GM12878 (cell line): ENCODE data around the gene PCDHGA1. TPM values are rescaled to one million over a fixed set of nuclear protein-coding genes. Genes with fewer than 3 reads are reported as not detected.

Source experiments
- ATAC-seq: fragments of 200-7000 bp; cut with Tn5 transposase; 3 replicates; pipeline ENCODE4 v1.9.1; 2020; ENCODE audit warnings: mild to moderate bottlenecking, moderate library complexity
- BruUV-seq: library from RNA; stranded (reverse); fragments of 400-500 nt; replicated peaks from 2 replicates; lab custom pipeline; 2021; lab: Mats Ljungman, UMichigan
- CTCF ChIA-PET: fragments of 300-600 bp; sonication (Branson Sonifier 250); formaldehyde crosslinking; extraction: SDS; loops from one replicate; lab custom pipeline; 2021; ENCODE audit warnings: inconsistent platforms; lab: Yijun Ruan, JAX
- POLR2A ChIA-PET: fragments of 350-600 bp; formaldehyde crosslinking; extraction: SDS; loops from one replicate; lab custom pipeline; 2021; ENCODE audit warnings: inconsistent platforms; lab: Charles Lee
- RAD21 ChIA-PET: fragments of 300-600 bp; sonication (Branson Sonifier 250); formaldehyde crosslinking; loops from one replicate; lab custom pipeline; 2023; ENCODE audit warnings: antibody characterized with exemption; ENCODE audit not compliant: unreplicated experiment; lab: Charles Lee
- SMC1A ChIA-PET: fragments of 300-600 bp; sonication (Branson Sonifier 250); formaldehyde crosslinking; loops from one replicate; lab custom pipeline; 2023; ENCODE audit not compliant: unreplicated experiment, uncharacterized antibody; lab: Charles Lee
- DNase-seq: peaks from one replicate; pipeline ENCODE4 v3.0.0-alpha.2; 2011; ENCODE audit warnings: low read depth, low spot score
- FAIRE-seq: peaks from 3 replicates; lab custom pipeline; 2011; peaks lifted over from hg19 to GRCh38; lab: Jason Lieb, UNC
- H2AFZ ChIP-seq: 2 replicates; pipeline ENCODE4 v1.6.0; 2011; ENCODE audit warnings: low read depth, low read length, control low read depth; ENCODE audit not compliant: control insufficient read depth
- H3K27ac ChIP-seq: 2 replicates; pipeline ENCODE4 v1.5.1; 2011; ENCODE audit warnings: control low read depth; ENCODE audit not compliant: control insufficient read depth, insufficient read depth
- H3K27me3 ChIP-seq, 2 experiments: replicated peaks in 1 of 2; 2 replicates each; pipeline versions ENCODE4 v1.6.0 to v1.6.1; 2011; ENCODE audit warnings: low read length in 1 of 2; ENCODE audit not compliant: control insufficient read depth in 2 of 2, insufficient read depth in 2 of 2
- H3K36me3 ChIP-seq, 2 experiments: 2 replicates each; pipeline ENCODE4 v1.5.1; 2011; ENCODE audit warnings: low read length in 1 of 2; ENCODE audit not compliant: control insufficient read depth in 2 of 2, insufficient read depth in 2 of 2
- H3K4me1 ChIP-seq: 2 replicates; pipeline ENCODE4 v1.6.1; 2011; ENCODE audit warnings: mild to moderate bottlenecking, low read length, moderate library complexity, mixed read lengths; ENCODE audit not compliant: control insufficient read depth, insufficient read depth
- H3K4me2 ChIP-seq: 2 replicates; pipeline ENCODE4 v1.6.0; 2011; ENCODE audit warnings: control low read depth; ENCODE audit not compliant: control insufficient read depth, insufficient read depth
- H3K4me3 ChIP-seq: fragments of 200-600 bp; sonication (generic); 2 replicates; pipeline ENCODE4 v1.5.1; 2016
- H3K79me2 ChIP-seq: 2 replicates; pipeline ENCODE4 v1.6.0; 2011; ENCODE audit warnings: low read length; ENCODE audit not compliant: control insufficient read depth, insufficient read depth
- H3K9ac ChIP-seq: 2 replicates; pipeline ENCODE4 v1.8.0; 2011; ENCODE audit warnings: low read length, control low read depth, mixed read lengths; ENCODE audit not compliant: control insufficient read depth, insufficient read depth
- H3K9me3 ChIP-seq: replicated peaks from 3 replicates; pipeline ENCODE4 v1.5.1; 2011; ENCODE audit warnings: mild to moderate bottlenecking, low read length; ENCODE audit not compliant: control insufficient read depth, insufficient read depth
- H4K20me1 ChIP-seq: 2 replicates; pipeline ENCODE4 v1.6.0; 2011; ENCODE audit not compliant: control insufficient read depth, insufficient read depth
- CHD1 ChIP-seq: IDR thresholded peaks from 2 replicates; pipeline ENCODE4 v1.6.1; 2012; ENCODE audit warnings: low read depth, low read length, improper control_type of control experiment
- CHD4 ChIP-seq: fragments of 200-600 bp; sonication (generic); IDR thresholded peaks from 2 replicates; pipeline ENCODE4 v1.6.1; 2016; ENCODE audit warnings: mild to moderate bottlenecking
- RAD21 ChIP-seq: IDR thresholded peaks from 2 replicates; pipeline ENCODE4 v1.6.1; 2011; ENCODE audit warnings: mild to moderate bottlenecking, low read depth, low read length, moderate library complexity; ENCODE audit not compliant: insufficient read depth
- SREBF1 ChIP-seq: IDR thresholded peaks from 2 replicates; pipeline ENCODE4 v1.6.1; 2012; ENCODE audit warnings: mild to moderate bottlenecking, low read length
- TBL1XR1 ChIP-seq: IDR thresholded peaks from 2 replicates; pipeline ENCODE4 v1.6.1; 2012; ENCODE audit warnings: low read depth, low read length, improper control_type of control experiment
- WGBS: methylation state at CpG from one replicate; pipeline ENCODE4 v1.1.6; 2016; ENCODE audit warnings: low lambda C conversion rate; ENCODE audit not compliant: insufficient replicate concordance, insufficient coverage; ENCODE audit errors: missing lambda C conversion rate; 5-methylcytosine and 5-hydroxymethylcytosine counted together
- in situ Hi-C: fragments of 300-500 bp; cut with MboI; formaldehyde crosslinking; loops from 9 replicates; pipeline ENCODE4 v1.14.3; 2018; ENCODE audit warnings: mixed read lengths
- intact Hi-C: fragments of 100-400 bp; cut with micrococcal nuclease; formaldehyde crosslinking; loops from one replicate; pipeline ENCODE4 v1.14.2; 2022; ENCODE audit not compliant: unreplicated experiment
- polyA plus RNA-seq, 11 experiments: library from polyadenylated mRNA; depleted of rRNA in 4 of 11; unstranded in 6 of 11; stranded (reverse) in 5 of 11; fragments of >200 nt; fragmentation: Nextera tagmentation in 4 of 11; fragmentation: Illumina TruSeq in 1 of 11; extraction: Ambion mirVana in 4 of 11; extraction: Trizol in 1 of 11; gene quantifications; 1 replicate in 1 of 11; 2 replicates in 10 of 11; pipeline versions ENCODE4 v1.2.1 to v1.2.3, GENCODE V29; 2011 to 2016; ENCODE audit warnings: inconsistent platforms in 2 of 11, missing spikeins in 2 of 11, low read depth in 1 of 11
- total RNA-seq, 4 experiments: library from RNA; depleted of rRNA in 3 of 4; stranded (reverse); fragments of >200 nt in 3 of 4; fragmentation: Illumina TruSeq in 1 of 4; extraction: Trizol in 1 of 4; gene quantifications; 2 replicates each; pipeline versions ENCODE4 v1.2.1 to v1.2.3, GENCODE V29; 2013 to 2021
- TF ChIP-seq, protein P1 (sequence below), 3 experiments: IDR thresholded peaks in 2 of 3; conservative IDR thresholded peaks in 1 of 3; 2 replicates each; pipeline ENCODE4 v1.5.1; 2011; ENCODE audit warnings: low read depth in 3 of 3, low read length in 3 of 3, mild to moderate bottlenecking in 3 of 3, control low read depth in 2 of 3, moderate library complexity in 2 of 3, inconsistent platforms in 1 of 3, mixed read lengths in 1 of 3; ENCODE audit not compliant: control insufficient read depth in 2 of 3, insufficient read depth in 1 of 3; ENCODE audit errors: extremely low read depth in 1 of 3

PCDHGA1 gene
- total and polyA plus RNA-seq, 10 of the 15 experiments (the other 5 are each of a cell fraction or from before 2014, with no cell fraction given) = 0.02 to 0.51 (median 0.19) TPM; not detected in 3

GRCh38 chr5:141354900-141355469 is 24.7 kb downstream of the PCDHGA1 start, which contains the start of gene PCDHGA4:
PCDHGA4 (plus strand) TSS chr5:141355021; CDS start chr5:141355108, 87 bp downstream.
- no peaks in the 10 kb centered on the region for H3K27me3 ChIP-seq
- H3K4me3 ChIP-seq = no peak within 1 kb of the TSS
- FAIRE-seq = no peak
- BruUV-seq = no TSS peak
- no peaks in the 10 kb centered on the region for H4K20me1 ChIP-seq
- WGBS = 65% methylated on average over 29 of the region's 29 CpGs
- H3K4me1 ChIP-seq = no peaks in the 10 kb centered on the region
- H3K9me3 ChIP-seq = peaks cover under 1% of the 10 kb centered on the region; the same call in 2 of the 3 replicates
- CTCF ChIA-PET = interaction anchor here (1.3 to 1.6 kb wide), 4 partner anchors 9 to 209 kb away, joined by 3 to 6 read pairs (median 4); partner anchors contain the start of gene PCDHGB3
- no peak within 1 kb of the TSS for H2AFZ ChIP-seq
- intact Hi-C loops (no loop called here), in situ Hi-C loops (no loop called here)
- POLR2A ChIA-PET = no interaction called here
- no peaks in the 10 kb centered on the region for H3K36me3 ChIP-seq
- TF ChIP-seq RAD21 = peak; percentile 14; the same call in 1 of the 2 replicates
- TF ChIP-seq CHD1 = no peak
- TF ChIP-seq, protein P1, sequence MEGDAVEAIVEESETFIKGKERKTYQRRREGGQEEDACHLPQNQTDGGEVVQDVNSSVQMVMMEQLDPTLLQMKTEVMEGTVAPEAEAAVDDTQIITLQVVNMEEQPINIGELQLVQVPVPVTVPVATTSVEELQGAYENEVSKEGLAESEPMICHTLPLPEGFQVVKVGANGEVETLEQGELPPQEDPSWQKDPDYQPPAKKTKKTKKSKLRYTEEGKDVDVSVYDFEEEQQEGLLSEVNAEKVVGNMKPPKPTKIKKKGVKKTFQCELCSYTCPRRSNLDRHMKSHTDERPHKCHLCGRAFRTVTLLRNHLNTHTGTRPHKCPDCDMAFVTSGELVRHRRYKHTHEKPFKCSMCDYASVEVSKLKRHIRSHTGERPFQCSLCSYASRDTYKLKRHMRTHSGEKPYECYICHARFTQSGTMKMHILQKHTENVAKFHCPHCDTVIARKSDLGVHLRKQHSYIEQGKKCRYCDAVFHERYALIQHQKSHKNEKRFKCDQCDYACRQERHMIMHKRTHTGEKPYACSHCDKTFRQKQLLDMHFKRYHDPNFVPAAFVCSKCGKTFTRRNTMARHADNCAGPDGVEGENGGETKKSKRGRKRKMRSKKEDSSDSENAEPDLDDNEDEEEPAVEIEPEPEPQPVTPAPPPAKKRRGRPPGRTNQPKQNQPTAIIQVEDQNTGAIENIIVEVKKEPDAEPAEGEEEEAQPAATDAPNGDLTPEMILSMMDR (IDR thresholded peaks at IDR 0.05 in 2 of 3, conservative IDR thresholded peaks at IDR 0.05 in 1 of 3; ENCODE audit: control insufficient read depth in 2 of 3, extremely low read depth in 1 of 3, insufficient read depth in 1 of 3, low read depth in 3 of 3, low read length in 3 of 3) = peak; percentile 15 to 28 (median 19); a peak in 3 of 6 replicates
- no peak for TF ChIP-seq TBL1XR1
- TF ChIP-seq CHD4 = no peak
- no peak for TF ChIP-seq SREBF1
- H3K9ac ChIP-seq = no peak within 1 kb of the TSS
- SMC1A ChIA-PET = no interaction called here
- no peak within 1 kb of the TSS for H3K27ac ChIP-seq
- ATAC-seq = no peak
- no peak within 1 kb of the TSS for H3K4me2 ChIP-seq
- DNase-seq = no peak
- no peaks in the 10 kb centered on the region for H3K79me2 ChIP-seq
- RAD21 ChIA-PET = interaction anchor here (1.4 kb wide), 1 partner anchor 58 kb away, joined by 5 read pairs; the partner anchor contains the start of gene PCDHGA10
